ENCODE data around the gene DDX31. TPM values are rescaled to one million over a fixed set of nuclear protein-coding genes. Genes with fewer than 3 reads are reported as not detected.
A peak's percentile ranks its signal among the peaks of the same experiment; 100 is the strongest.

DDX31 gene
- total RNA-seq, 1 experiment from 2014 or later, result 28.4 TPM

GRCh38 chr9:132669319-132669697 is 475 bp downstream of the DDX31 start:
- Histone ChIP-seq H3K4me1 (ENCODE audit: insufficient read depth, low read length) (peaks cover 2% of the 10 kb centered on the region; the same call in 1 of the 2 replicates), H3K79me2 (ENCODE audit: insufficient read depth, low read length) (peaks cover 36% of the 10 kb centered on the region; the same call in 1 of the 2 replicates), H4K20me1 (ENCODE audit: control insufficient read depth, insufficient read depth, insufficient read length) (no peaks in the 10 kb centered on the region), H3K23ac (ENCODE audit: insufficient read length, low read depth, low read length) (no peak overlapping the region), H3K9me3 (ENCODE audit: control insufficient read depth, low read depth, low read length) (no peaks in the 10 kb centered on the region), H3K23me2 (ENCODE audit: insufficient read length, low read depth, low read length, poor library complexity, severe bottlenecking) (peaks cover 5% of the 10 kb centered on the region), H3K9ac (ENCODE audit: extremely low read depth, insufficient read length, low read length) (peak overlapping the region; percentile 75), H3K18ac (ENCODE audit: insufficient read length, low read depth, low read length) (no peak overlapping the region), H3K27ac (ENCODE audit: insufficient read length, low read depth, low read length) (peak overlapping the region; percentile 29), H3K27me3 (ENCODE audit: insufficient read depth, low read length) (no peaks in the 10 kb centered on the region), H2AK5ac (ENCODE audit: insufficient read length, low read length) (no peak overlapping the region), H3K14ac (ENCODE audit: insufficient read depth, low read length) (peak overlapping the region; percentile 82; the same call in 1 of the 2 replicates), H2BK15ac (ENCODE audit: low read depth, low read length) (no peak overlapping the region), H3K56ac (ENCODE audit: insufficient read length, low read depth, low read length) (no peak overlapping the region), H2AFZ (ENCODE audit: low read length) (no peak overlapping the region), H2BK120ac (ENCODE audit: low read depth, low read length, poor library complexity, severe bottlenecking) (no peak overlapping the region), H3K4me2 (ENCODE audit: insufficient read depth, insufficient read length, low read length) (peak overlapping the region; percentile 54), H2BK20ac (ENCODE audit: low read depth, low read length, poor library complexity, severe bottlenecking) (no peak overlapping the region), H4K91ac (ENCODE audit: insufficient read length, low read depth, low read length) (no peak overlapping the region), H4K8ac (replicated peaks; ENCODE audit: insufficient read length, low read depth, low read length) (no peak overlapping the region), H3K4ac (ENCODE audit: low read depth, low read length) (no peak overlapping the region), H2BK12ac (ENCODE audit: insufficient read length, low read depth, low read length) (no peak overlapping the region), H3T11ph (ENCODE audit: low read length) (no peak overlapping the region), H3K79me1 (ENCODE audit: insufficient read depth, low read depth, low read length, poor library complexity, severe bottlenecking) (peaks cover 6% of the 10 kb centered on the region), H2BK5ac (ENCODE audit: insufficient read length, low read length) (no peak overlapping the region), H4K5ac (ENCODE audit: insufficient read length, low read depth, low read length) (no peak overlapping the region)
- TF ChIP-seq, protein P1, sequence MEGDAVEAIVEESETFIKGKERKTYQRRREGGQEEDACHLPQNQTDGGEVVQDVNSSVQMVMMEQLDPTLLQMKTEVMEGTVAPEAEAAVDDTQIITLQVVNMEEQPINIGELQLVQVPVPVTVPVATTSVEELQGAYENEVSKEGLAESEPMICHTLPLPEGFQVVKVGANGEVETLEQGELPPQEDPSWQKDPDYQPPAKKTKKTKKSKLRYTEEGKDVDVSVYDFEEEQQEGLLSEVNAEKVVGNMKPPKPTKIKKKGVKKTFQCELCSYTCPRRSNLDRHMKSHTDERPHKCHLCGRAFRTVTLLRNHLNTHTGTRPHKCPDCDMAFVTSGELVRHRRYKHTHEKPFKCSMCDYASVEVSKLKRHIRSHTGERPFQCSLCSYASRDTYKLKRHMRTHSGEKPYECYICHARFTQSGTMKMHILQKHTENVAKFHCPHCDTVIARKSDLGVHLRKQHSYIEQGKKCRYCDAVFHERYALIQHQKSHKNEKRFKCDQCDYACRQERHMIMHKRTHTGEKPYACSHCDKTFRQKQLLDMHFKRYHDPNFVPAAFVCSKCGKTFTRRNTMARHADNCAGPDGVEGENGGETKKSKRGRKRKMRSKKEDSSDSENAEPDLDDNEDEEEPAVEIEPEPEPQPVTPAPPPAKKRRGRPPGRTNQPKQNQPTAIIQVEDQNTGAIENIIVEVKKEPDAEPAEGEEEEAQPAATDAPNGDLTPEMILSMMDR (conservative IDR thresholded peaks at IDR 0.05), result no peak
- Mint-ChIP-seq H3K27me3 (ENCODE audit: low read depth) (no peaks in the 10 kb centered on the region), H3K27ac (peak overlapping the region; percentile 63 to 89 (median 76); a peak in 6 of 7 replicates), H3K9me3 (no peaks in the 10 kb centered on the region), H3K4me1 (peaks cover 33 to 41% of the 10 kb centered on the region in 2 experiments), H3K36me3 (ENCODE audit: insufficient read depth in 1 of 3, low read depth in 3 of 3) (peaks cover 13 to 26% (median 24%) of the 10 kb centered on the region in 3 experiments), H3K4me3 (peak overlapping the region; percentile 92 to 94)
- peak; percentile 86 for DNase-seq
- no CpG with 5 or more reads among the region's 13 CpGs for WGBS (ENCODE audit: extremely low coverage, insufficient read length, low lambda C conversion rate)
